Nasal cavity respiratory epithelium epithelial cell of viscerocranial mucosa (primary cell): ENCODE measurements around the gene CYP27B1. TPM values are rescaled to one million over a fixed set of nuclear protein-coding genes. Genes with fewer than 3 reads are reported as not detected.

ENCODE experiments used
- total RNA-seq: library from RNA; depleted of rRNA; stranded (reverse); fragments of >200 nt; gene quantifications from 2 replicates; pipeline ENCODE4 v1.2.3, GENCODE V29; 2014

CYP27B1 gene
- total RNA-seq: 1.5 and 4.1 TPM in 2 replicates

GRCh38 chr12:57766464-57767304, at the start of gene CYP27B1:
TSS of gene CYP27B1 (minus strand) at chr12:57767078. CDS start at chr12:57767041, 37 bp downstream.

GRCh38 chr12:57782608-57783465, 16.0 kb upstream of the CYP27B1 start, which contains the start of gene TSFM:
TSS of gene TSFM (plus strand) at chr12:57782787. CDS start at chr12:57782802, 15 bp downstream.

GRCh38 chr12:57772429-57773322, 5.8 kb upstream of the CYP27B1 start, which contains the start of gene EEF1AKMT3:
TSS of gene EEF1AKMT3 (plus strand) at chr12:57772614. CDS start at chr12:57772725, 111 bp downstream.

GRCh38 chr12:57771873-57772428, 5.1 kb upstream of the CYP27B1 start, which contains the start of gene METTL1:
TSS of gene METTL1 (minus strand) at chr12:57772105. CDS start at chr12:57772083, 22 bp downstream.

GRCh38 chr12:57754411-57755193, 12.3 kb downstream of the CYP27B1 start, which contains the start of gene MARCHF9:
TSS of gene MARCHF9 (plus strand) at chr12:57755103. CDS start at chr12:57755529, 426 bp downstream.

GRCh38 chr12:57751788-57752667, 14.8 kb downstream of the CYP27B1 start, which contains the start of gene CDK4:
TSS of gene CDK4 (minus strand) at chr12:57752310. CDS start at chr12:57751717, 593 bp downstream.

GRCh38 chr12:57744777-57745484, 21.9 kb downstream of the CYP27B1 start, which contains the start of gene TSPAN31:
TSS of gene TSPAN31 (plus strand) at chr12:57745039. CDS start at chr12:57745155, 116 bp downstream.

GRCh38 chr12:57738661-57739237, 28.1 kb downstream of the CYP27B1 start, which contains the start of gene AGAP2:
TSS of gene AGAP2 (minus strand) at chr12:57738742. CDS start at chr12:57738246, 496 bp downstream.

Other genes with a start within 250 kb of the CYP27B1 start
- gene DDIT3, start 246.6 kb downstream of the CYP27B1 start, total RNA-seq: 128 and 270 TPM in 2 replicates
- gene MBD6, start 244.3 kb downstream of the CYP27B1 start, total RNA-seq: 3.4 and 19.0 TPM in 2 replicates
- 68.7 and 104 TPM in 2 replicates for gene DCTN2, start 219.9 kb downstream of the CYP27B1 start, total RNA-seq
- gene KIF5A, start 217.0 kb downstream of the CYP27B1 start, total RNA-seq: under 0.01 and 0.21 TPM in 2 replicates
- gene PIP4K2C, start 175.9 kb downstream of the CYP27B1 start, total RNA-seq: 47.8 and 62.5 TPM in 2 replicates
- 3.1 and 7.0 TPM in 2 replicates for gene DTX3, start 162.3 kb downstream of the CYP27B1 start, total RNA-seq
- gene ARHGEF25, start 155.6 kb downstream of the CYP27B1 start, total RNA-seq: under 0.01 and 0.43 TPM in 2 replicates
- gene B4GALNT1, start 133.9 kb downstream of the CYP27B1 start, total RNA-seq: 0.07 TPM in 1 of 2 replicates, not detected in the other
- gene OS9, start 72.9 kb downstream of the CYP27B1 start, total RNA-seq: 188 and 209 TPM in 2 replicates
- gene AGAP2, start 28.3 kb downstream of the CYP27B1 start, total RNA-seq: under 0.01 and 0.07 TPM in 2 replicates
- 42.8 and 93.6 TPM in 2 replicates for gene TSPAN31, start 22.0 kb downstream of the CYP27B1 start, total RNA-seq
- gene CDK4, start 14.8 kb downstream of the CYP27B1 start, total RNA-seq: 108 and 152 TPM in 2 replicates
- 6.5 and 9.7 TPM in 2 replicates for gene MARCHF9, start 12.0 kb downstream of the CYP27B1 start, total RNA-seq
- gene METTL1, start 5.0 kb upstream of the CYP27B1 start, total RNA-seq: 8.5 and 9.5 TPM in 2 replicates
- 6.8 and 7.7 TPM in 2 replicates for gene EEF1AKMT3, start 5.5 kb upstream of the CYP27B1 start, total RNA-seq
- gene TSFM, start 15.7 kb upstream of the CYP27B1 start, total RNA-seq: 17.1 and 17.3 TPM in 2 replicates
- 0.34 and 3.3 TPM in 2 replicates for gene AVIL, start 51.7 kb upstream of the CYP27B1 start, total RNA-seq
- 32.5 and 72.8 TPM in 2 replicates for gene CTDSP2, start 79.7 kb upstream of the CYP27B1 start, total RNA-seq
- gene ATP23, start 174.5 kb upstream of the CYP27B1 start, total RNA-seq: 4.2 and 6.5 TPM in 2 replicates